Skeletal muscle tissue (tissue), 4 donors: Measurements from ENCODE around the gene OR10H2. TPM values are rescaled to one million over a fixed set of nuclear protein-coding genes. Genes with fewer than 3 reads are reported as not detected.
"Not testable (repeated sequence)": the region's sequence is repeated elsewhere in the genome, so short reads cannot be mapped to it uniquely, and the experiment has no call there.

Experiments
- H3K27ac ChIP-seq: one replicate; pipeline ENCODE4 v1.7.0; 2013; ENCODE audit warnings: mild to moderate bottlenecking, low read depth, low read length, inconsistent platforms
- H3K27me3 ChIP-seq, 3 donors: one replicate each; pipeline ENCODE4 v1.7.0; 2013; ENCODE audit warnings: low read length in 3 of 3; ENCODE audit not compliant: control insufficient read depth in 3 of 3, insufficient read depth in 3 of 3
- H3K36me3 ChIP-seq, 3 donors: one replicate each; pipeline ENCODE4 v1.7.0; 2013; ENCODE audit warnings: low read length in 3 of 3; ENCODE audit not compliant: control insufficient read depth in 3 of 3, insufficient read depth in 3 of 3
- H3K4me1 ChIP-seq, 3 donors: one replicate each; pipeline ENCODE4 v1.7.0; 2013; ENCODE audit warnings: low read length in 3 of 3, mild to moderate bottlenecking in 3 of 3; ENCODE audit not compliant: control insufficient read depth in 3 of 3, insufficient read depth in 3 of 3
- H3K4me3 ChIP-seq, 3 donors: one replicate each; pipeline ENCODE4 v1.7.0; 2013; ENCODE audit warnings: low read length in 3 of 3
- H3K9ac ChIP-seq, 3 donors: one replicate each; pipeline ENCODE4 v1.7.0; 2013; ENCODE audit warnings: low read length in 3 of 3, mild to moderate bottlenecking in 3 of 3, moderate library complexity in 2 of 3, low read depth in 1 of 3
- H3K9me3 ChIP-seq, 3 donors: one replicate each; pipeline ENCODE4 v1.7.0; 2013; ENCODE audit warnings: low read length in 3 of 3; ENCODE audit not compliant: control insufficient read depth in 3 of 3
- total RNA-seq: library from RNA; depleted of rRNA; stranded (reverse); fragments of >200 nt; gene quantifications from one replicate; pipeline ENCODE4 v1.2.3, GENCODE V29; 2014
- donor health status: Osteomylitis.

The OR10H2 gene
- total RNA-seq, 1 donor from 2014 or later, result not detected

DNA sequence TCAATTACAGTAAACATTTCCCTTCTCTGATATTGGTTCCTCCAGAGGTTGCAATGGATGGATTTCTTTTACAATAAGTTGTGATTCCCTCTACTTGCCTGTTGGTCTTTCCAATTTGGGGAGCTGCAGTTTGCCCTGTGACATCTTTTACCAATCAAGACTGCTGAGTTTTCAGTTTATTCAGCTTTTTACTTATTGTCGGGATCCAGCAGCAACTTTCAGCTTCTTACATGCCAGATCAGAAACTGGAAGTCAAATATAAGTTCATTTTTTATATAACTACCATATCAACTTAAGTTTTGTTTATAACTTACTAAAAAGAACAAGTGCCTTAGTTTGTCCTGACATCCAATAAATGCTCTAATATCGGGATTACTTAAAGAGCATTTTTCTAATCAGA, 20.4 kb downstream of the OR10H2 start:
- no peak overlapping the region for H3K27ac ChIP-seq
- H3K36me3 ChIP-seq, result no peaks in the 10 kb centered on the region
- H3K4me3 ChIP-seq, result no peak overlapping the region
- no peak overlapping the region for H3K9ac ChIP-seq
- no peaks in the 10 kb centered on the region for H3K4me1 ChIP-seq
- H3K9me3 ChIP-seq, result no peaks in the 10 kb centered on the region
- H3K27me3 ChIP-seq, result peaks cover 0 to 11% (median 3%) of the 10 kb centered on the region in 3 donors

DNA sequence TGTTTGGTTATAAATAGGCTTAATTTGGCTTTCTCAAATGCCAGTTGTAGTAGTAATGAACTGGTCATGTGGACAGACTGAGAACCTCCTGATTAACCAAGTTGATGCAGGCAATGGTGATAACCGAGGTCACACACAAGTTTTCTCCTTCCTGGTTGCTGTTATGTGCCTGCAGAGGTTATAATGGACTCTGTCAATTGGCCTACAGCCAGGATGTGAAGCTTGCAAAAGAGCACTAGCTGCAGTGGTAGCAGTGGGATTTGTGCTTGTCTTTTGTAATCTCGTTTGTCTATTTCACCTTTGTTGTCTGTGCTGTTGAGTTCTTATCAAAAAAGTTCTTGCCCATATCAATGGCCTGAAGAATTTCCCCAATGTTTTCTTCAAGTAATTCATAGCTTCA, 30.6 kb downstream of the OR10H2 start:
- H3K27ac ChIP-seq, result no peak overlapping the region
- H3K9ac ChIP-seq, result no peak overlapping the region
- H3K4me1 ChIP-seq, result no peaks in the 10 kb centered on the region
- H3K36me3 ChIP-seq, result no peaks in the 10 kb centered on the region
- no peaks in the 10 kb centered on the region for H3K9me3 ChIP-seq
- peaks cover 4 to 13% (median 13%) of the 10 kb centered on the region in 3 donors for H3K27me3 ChIP-seq
- no peak overlapping the region for H3K4me3 ChIP-seq

GRCh38 chr19:15759962-15760565, 32.2 kb downstream of the OR10H2 start:
- no peak overlapping the region for H3K27ac ChIP-seq
- H3K27me3 ChIP-seq, result peaks cover 4 to 13% (median 13%) of the 10 kb centered on the region in 3 donors
- H3K9ac ChIP-seq, result no peak overlapping the region
- H3K4me3 ChIP-seq, result no peak overlapping the region
- H3K9me3 ChIP-seq, result peaks cover 0 to 2% (median 0%) of the 10 kb centered on the region in 3 donors
- H3K36me3 ChIP-seq, result no peaks in the 10 kb centered on the region
- no peaks in the 10 kb centered on the region for H3K4me1 ChIP-seq

GRCh38 chr19:15769586-15769985, 41.8 kb downstream of the OR10H2 start:
- Histone ChIP-seq H3K36me3 (no peaks in the 10 kb centered on the region), H3K4me1 (no peaks in the 10 kb centered on the region), H3K4me3 (no peak overlapping the region), H3K9me3 (peaks cover 0 to 3% (median 2%) of the 10 kb centered on the region in 3 donors), H3K27ac (no peak overlapping the region), H3K9ac (no peak overlapping the region), H3K27me3 (no peaks in the 10 kb centered on the region)

DNA sequence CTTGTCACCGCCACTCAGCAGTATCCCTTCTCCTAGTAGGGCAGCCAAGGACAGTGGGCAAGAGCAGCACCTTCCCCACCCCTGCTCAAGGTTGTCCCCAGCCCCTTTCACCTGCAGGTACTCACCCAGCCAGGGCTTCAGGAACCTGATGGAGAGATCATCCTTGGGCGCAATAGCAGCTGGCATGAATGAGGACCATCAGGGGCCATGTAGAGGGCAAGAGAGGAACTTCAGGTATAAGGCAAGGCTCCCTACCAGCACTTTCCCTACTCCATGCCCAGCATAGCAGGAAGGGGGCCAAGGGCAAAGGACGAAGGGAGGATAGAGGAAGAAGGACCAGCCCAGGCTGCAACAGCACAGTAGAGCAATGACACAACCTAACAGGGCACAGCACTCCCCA, 46.3 kb downstream of the OR10H2 start:
- H3K4me1 ChIP-seq, H3K4me3 ChIP-seq, H3K27me3 ChIP-seq, H3K27ac ChIP-seq, H3K9ac ChIP-seq, H3K9me3 ChIP-seq, H3K36me3 ChIP-seq: not testable (repeated sequence)

- Histone ChIP-seq H3K36me3 (no peaks in the 10 kb centered on the region), H3K9ac (no peak overlapping the region), H3K4me1 (peaks cover 2 to 5% (median 5%) of the 10 kb centered on the region in 3 donors), H3K4me3 (no peak overlapping the region), H3K9me3 (peaks cover 0 to 3% (median 0%) of the 10 kb centered on the region in 3 donors), H3K27me3 (no peaks in the 10 kb centered on the region), H3K27ac (no peak overlapping the region)
Measured at GRCh38 chr19:15775249-15775648, 47.4 kb downstream of the OR10H2 start.

DNA sequence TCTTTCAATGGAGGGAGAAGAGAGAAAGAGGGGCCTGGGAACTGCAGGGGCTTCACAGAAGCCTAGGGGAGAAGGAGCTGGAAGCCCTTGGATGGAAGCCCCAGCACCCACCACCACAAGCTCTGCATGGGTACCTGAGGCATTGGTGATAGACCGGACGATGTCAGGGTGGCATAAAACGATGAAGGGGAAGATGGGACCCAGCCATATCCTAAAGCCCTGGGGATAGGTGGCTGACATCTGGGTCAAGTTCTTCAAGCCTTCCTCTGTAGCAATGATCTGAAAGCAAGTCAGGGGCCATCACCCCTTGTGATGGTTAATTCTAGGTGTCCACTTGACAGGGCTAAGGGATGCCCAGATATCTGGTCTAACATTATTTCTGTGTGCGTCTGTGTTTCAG, 48.4 kb downstream of the OR10H2 start:
- Histone ChIP-seq H3K27ac (no peak overlapping the region), H3K9ac (no peak overlapping the region), H3K4me1 (peaks cover 9 to 10% (median 10%) of the 10 kb centered on the region in 3 donors), H3K9me3 (peaks cover 0 to 3% (median 0%) of the 10 kb centered on the region in 3 donors), H3K27me3 (no peaks in the 10 kb centered on the region), H3K4me3 (no peak overlapping the region), H3K36me3 (no peaks in the 10 kb centered on the region)

GRCh38 chr19:15776991-15777970, 49.5 kb downstream of the OR10H2 start:
- H3K9ac ChIP-seq, result no peak overlapping the region
- H3K36me3 ChIP-seq, result no peaks in the 10 kb centered on the region
- H3K27ac ChIP-seq, result no peak overlapping the region
- H3K9me3 ChIP-seq, result peaks cover 0 to 3% (median 0%) of the 10 kb centered on the region in 3 donors
- no peak overlapping the region for H3K4me3 ChIP-seq
- H3K4me1 ChIP-seq, result peaks cover 10 to 11% (median 10%) of the 10 kb centered on the region in 3 donors
- no peaks in the 10 kb centered on the region for H3K27me3 ChIP-seq
